Fibroblast of villous mesenchyme (primary cell): ENCODE measurements around the gene DERA. TPM values are rescaled to one million over a fixed set of nuclear protein-coding genes. Genes with fewer than 3 reads are reported as not detected.
"Not testable (repeated sequence)": the region's sequence is repeated elsewhere in the genome, so short reads cannot be mapped to it uniquely, and the experiment has no call there.

Experiments
- DNase-seq: peaks from one replicate; pipeline ENCODE4 v3.0.0-alpha.2; 2010; ENCODE audit warnings: low read depth
- H3K4me3 ChIP-seq: 2 replicates; pipeline ENCODE4 v1.5.1; 2011; ENCODE audit warnings: low read depth, mild to moderate bottlenecking, low read length
- total RNA-seq: library from RNA; depleted of rRNA; stranded (reverse); fragments of >200 nt; gene quantifications from 2 replicates; pipeline ENCODE4 v1.2.3, GENCODE V29; 2012
- TF ChIP-seq, protein P1 (sequence below): IDR thresholded peaks from 2 replicates; pipeline ENCODE4 v1.5.1; 2012; ENCODE audit warnings: low read depth, mild to moderate bottlenecking, low read length; ENCODE audit not compliant: insufficient read depth

Gene DERA
- total RNA-seq, 1 donor = 46.2 TPM

DNA sequence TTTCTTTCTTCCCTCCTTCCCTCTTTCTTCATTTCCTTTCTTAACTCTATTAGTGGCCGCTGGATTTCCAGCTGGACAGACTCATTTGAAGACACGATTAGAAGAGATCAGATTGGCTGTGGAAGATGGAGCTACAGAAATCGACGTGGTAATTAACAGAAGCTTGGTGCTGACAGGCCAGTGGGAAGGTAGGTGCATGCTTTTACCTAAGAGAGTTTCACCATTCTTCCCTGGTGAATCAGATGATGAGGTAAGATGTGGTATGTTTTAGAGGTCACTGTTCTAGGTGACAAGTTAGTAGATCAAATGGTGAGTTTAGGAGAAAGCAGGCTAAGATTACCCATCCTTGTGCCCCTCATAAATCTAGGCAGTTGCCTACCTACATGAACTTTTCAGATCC lies 51.6 kb downstream of the DERA start:
- no peak for DNase-seq
- no peak overlapping the region for H3K4me3 ChIP-seq
- TF ChIP-seq, protein P1, sequence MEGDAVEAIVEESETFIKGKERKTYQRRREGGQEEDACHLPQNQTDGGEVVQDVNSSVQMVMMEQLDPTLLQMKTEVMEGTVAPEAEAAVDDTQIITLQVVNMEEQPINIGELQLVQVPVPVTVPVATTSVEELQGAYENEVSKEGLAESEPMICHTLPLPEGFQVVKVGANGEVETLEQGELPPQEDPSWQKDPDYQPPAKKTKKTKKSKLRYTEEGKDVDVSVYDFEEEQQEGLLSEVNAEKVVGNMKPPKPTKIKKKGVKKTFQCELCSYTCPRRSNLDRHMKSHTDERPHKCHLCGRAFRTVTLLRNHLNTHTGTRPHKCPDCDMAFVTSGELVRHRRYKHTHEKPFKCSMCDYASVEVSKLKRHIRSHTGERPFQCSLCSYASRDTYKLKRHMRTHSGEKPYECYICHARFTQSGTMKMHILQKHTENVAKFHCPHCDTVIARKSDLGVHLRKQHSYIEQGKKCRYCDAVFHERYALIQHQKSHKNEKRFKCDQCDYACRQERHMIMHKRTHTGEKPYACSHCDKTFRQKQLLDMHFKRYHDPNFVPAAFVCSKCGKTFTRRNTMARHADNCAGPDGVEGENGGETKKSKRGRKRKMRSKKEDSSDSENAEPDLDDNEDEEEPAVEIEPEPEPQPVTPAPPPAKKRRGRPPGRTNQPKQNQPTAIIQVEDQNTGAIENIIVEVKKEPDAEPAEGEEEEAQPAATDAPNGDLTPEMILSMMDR = no peak

DNA sequence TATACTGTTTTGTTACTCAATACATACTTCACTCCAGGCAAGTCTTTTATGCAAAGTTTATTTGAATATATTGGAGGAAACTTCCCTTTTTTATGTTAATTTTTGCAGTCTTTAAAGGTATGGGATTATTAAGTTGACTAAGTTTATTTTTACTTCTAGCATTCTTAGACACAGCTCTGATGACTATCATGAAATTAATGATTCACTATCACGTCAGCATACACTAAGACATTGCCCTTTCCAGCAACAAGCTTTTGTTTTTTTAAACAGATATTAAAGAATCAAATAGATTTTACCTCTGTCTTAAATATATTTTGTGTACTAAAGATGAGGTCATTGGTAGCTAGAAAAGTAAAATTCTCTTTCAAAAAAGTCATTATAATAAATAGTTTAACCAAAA lies 52.1 kb downstream of the DERA start:
- TF ChIP-seq, protein P1 = no peak
- DNase-seq = peak; percentile 32
- no peak overlapping the region for H3K4me3 ChIP-seq

DNA sequence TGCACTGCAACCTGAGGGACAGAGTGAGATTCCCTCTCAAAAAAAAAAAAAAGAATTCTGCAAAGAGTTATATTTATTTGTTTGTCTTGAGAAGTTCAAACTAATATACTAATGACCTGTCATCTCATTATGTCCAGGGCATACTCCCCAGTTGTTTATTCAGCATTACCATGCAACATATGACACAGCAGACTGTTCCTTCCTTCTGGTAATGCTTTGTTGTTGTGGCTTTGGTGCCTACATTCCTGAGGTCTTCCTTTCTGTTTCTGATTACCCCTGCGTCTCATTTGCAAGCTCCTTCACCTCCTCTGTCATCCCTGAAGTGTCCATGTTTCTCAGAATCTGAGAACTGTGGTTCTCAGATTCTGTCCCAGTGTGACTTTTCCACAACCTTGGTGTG lies 55.3 kb downstream of the DERA start:
- no peak overlapping the region for H3K4me3 ChIP-seq
- TF ChIP-seq, protein P1 = no peak
- DNase-seq = no peak

DNA sequence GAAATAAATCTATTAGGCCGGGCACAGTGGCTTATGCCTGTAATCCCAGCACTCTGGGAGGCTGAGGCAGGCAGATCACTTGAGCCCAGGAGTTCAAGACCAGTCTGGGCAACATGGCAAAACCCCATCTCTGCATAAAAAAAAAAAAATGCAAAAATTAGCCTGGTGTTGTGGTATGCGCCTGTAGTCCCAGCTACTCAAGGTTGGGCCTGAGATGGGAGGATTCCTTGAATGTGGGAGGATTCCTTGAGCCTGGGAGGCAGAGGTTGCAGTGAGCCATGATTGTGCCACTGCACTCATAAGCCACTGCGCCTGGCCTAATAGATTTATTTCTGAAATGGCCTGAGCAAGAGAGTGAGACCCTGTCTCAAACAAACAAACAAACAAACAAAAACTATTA lies 55.9 kb downstream of the DERA start:
- not testable (repeated sequence) for DNase-seq, H3K4me3 ChIP-seq

DNA sequence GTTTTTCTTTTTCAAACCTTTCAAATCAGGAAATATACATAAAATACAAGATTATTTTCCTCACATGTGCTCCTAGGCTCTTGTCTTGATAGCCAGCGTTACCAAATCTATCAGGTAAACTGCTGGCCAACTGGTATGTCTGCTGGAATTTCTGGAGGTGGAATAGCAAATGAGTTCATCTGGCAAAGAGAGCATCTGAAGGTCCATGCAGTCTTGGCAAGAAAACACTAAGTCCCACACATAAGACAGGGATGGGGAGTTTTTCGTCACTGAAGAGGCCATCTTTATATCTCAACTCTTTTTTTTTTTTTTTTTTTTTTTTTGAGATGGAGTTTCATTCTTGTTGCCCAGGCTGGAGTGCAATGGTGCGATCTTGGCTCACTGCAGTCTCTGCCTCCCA lies 60.1 kb downstream of the DERA start:
- no peak for DNase-seq

DNA sequence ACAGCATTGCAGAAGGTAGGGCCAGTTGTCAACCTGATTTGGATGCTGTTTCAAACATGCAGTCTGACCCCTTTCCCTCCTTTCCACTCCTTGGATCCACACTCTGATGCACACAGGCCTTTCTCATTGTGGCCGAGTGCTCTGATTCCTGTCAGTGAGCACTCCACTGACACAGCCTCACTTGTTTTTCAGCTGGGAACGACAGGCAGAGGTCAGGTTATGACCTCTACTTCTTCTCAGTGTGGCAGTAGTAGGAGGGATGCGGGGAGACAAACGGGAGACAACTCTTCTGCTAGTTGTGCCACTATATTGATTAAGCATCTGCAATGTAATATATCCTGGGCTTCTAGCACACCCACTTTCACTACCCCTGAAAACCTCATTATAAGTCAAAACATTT lies 61.8 kb downstream of the DERA start:
- no peak overlapping the region for H3K4me3 ChIP-seq
- DNase-seq = no peak
- TF ChIP-seq, protein P1 = no peak

More for the DNA sequence above, 60.1 kb downstream of the DERA start:
- TF ChIP-seq, protein P1 = no peak
- H3K4me3 ChIP-seq = no peak overlapping the region

DNA sequence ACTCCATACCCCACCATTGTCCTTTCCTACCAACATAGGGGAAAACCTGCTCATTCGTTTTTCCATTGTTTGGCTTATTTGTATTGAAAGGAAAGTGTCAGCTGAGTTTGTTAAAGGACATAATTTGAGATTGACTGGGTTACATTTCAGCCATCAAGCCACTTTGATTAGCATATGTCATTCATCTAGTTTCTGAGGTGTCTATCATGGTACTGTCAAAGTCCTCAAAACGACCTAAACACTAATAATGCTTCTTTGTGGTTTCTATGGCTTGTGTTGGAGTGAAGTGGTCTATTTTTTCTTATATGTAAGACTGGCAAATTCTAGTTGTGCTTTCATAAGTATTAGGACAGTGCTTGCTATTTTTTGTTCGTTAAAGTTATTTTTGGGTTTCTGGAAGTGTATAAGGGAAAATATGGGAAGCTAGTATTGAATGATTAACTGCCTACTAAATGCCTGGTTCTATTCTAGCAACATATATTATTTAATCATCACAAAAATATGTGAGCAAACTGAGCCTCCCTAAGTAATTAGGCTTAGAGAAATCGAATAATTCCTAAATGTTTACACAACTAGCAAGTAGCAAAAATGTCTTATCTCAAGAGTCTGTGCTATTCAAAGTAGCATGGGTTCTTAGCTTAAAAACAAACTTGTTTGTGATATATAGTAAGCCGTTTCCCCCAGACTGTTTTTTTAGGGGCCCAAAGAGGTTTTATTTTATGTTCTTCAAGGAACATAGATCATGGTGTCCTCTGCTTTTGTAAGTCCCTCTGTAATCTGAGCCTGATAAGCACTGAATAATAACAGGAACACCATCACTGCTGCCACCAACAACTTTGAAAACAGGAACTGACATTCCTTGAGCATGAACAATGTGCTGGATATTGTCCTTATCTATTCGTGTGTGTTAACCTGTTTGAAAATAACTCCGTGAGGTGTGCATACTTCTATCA lies 67.1 kb downstream of the DERA start:
- DNase-seq = peak; percentile 66
- TF ChIP-seq, protein P1 = no peak
- no peak overlapping the region for H3K4me3 ChIP-seq
